Stimulated activated naive CD8-positive, alpha-beta T cell treated with anti-CD3 and anti-CD28 coated beads, Interleukin-15, Interleukin-2, amounts not matched to agents 100 ng/mL and 50 ng/mL, for 24 hours (primary cell): ENCODE measurements around the gene DHRS2.
"Not testable (repeated sequence)": the region's sequence is repeated elsewhere in the genome, so short reads cannot be mapped to it uniquely, and the experiment has no call there.

Source experiments
- H3K27ac Mint-ChIP-seq: one replicate; pipeline ENCODE4 v1.8.0; 2021; ENCODE audit warnings: mild to moderate bottlenecking, mixed read lengths
- H3K27me3 Mint-ChIP-seq: one replicate; pipeline ENCODE4 v1.8.0; 2021; ENCODE audit warnings: mixed read lengths
- H3K36me3 Mint-ChIP-seq: one replicate; pipeline ENCODE4 v1.8.0; 2021; ENCODE audit warnings: low read depth, mixed read lengths
- H3K4me1 Mint-ChIP-seq: one replicate; pipeline ENCODE4 v1.8.0; 2021; ENCODE audit warnings: low read depth, mixed read lengths
- H3K4me3 Mint-ChIP-seq: one replicate; pipeline ENCODE4 v1.8.0; 2021; ENCODE audit warnings: mild to moderate bottlenecking, mixed read lengths
- H3K9me3 Mint-ChIP-seq: one replicate; pipeline ENCODE4 v1.8.0; 2021; ENCODE audit warnings: mixed read lengths

The DHRS2 gene

GRCh38 chr14:23637312-23637654 lies 1.1 kb downstream of the DHRS2 start:
- not testable (repeated sequence) for H3K27ac Mint-ChIP-seq, H3K9me3 Mint-ChIP-seq, H3K27me3 Mint-ChIP-seq, H3K36me3 Mint-ChIP-seq, H3K4me3 Mint-ChIP-seq, H3K4me1 Mint-ChIP-seq

- not testable (repeated sequence) for H3K9me3 Mint-ChIP-seq, H3K4me3 Mint-ChIP-seq, H3K27me3 Mint-ChIP-seq, H3K4me1 Mint-ChIP-seq, H3K27ac Mint-ChIP-seq, H3K36me3 Mint-ChIP-seq
Observed at GRCh38 chr14:23637655-23638413, 1.7 kb downstream of the DHRS2 start.

- Mint-ChIP-seq H3K4me1 (no peaks in the 10 kb centered on the region), H3K27me3 (no peaks in the 10 kb centered on the region), H3K27ac (no peak overlapping the region), H3K36me3 (no peaks in the 10 kb centered on the region), H3K4me3 (no peak overlapping the region), H3K9me3 (no peaks in the 10 kb centered on the region)
Observed at GRCh38 chr14:23638414-23639047, 2.4 kb downstream of the DHRS2 start.

- no peaks in the 10 kb centered on the region for H3K27me3 Mint-ChIP-seq
- no peaks in the 10 kb centered on the region for H3K36me3 Mint-ChIP-seq
- H3K27ac Mint-ChIP-seq, result no peak overlapping the region
- no peaks in the 10 kb centered on the region for H3K9me3 Mint-ChIP-seq
- H3K4me3 Mint-ChIP-seq, result no peak overlapping the region
- no peaks in the 10 kb centered on the region for H3K4me1 Mint-ChIP-seq
Observed at GRCh38 chr14:23639048-23639890, 3.1 kb downstream of the DHRS2 start.

- H3K4me1 Mint-ChIP-seq, result no peaks in the 10 kb centered on the region
- H3K27me3 Mint-ChIP-seq, result no peaks in the 10 kb centered on the region
- no peak overlapping the region for H3K27ac Mint-ChIP-seq
- H3K9me3 Mint-ChIP-seq, result no peaks in the 10 kb centered on the region
- H3K4me3 Mint-ChIP-seq, result no peak overlapping the region
- H3K36me3 Mint-ChIP-seq, result no peaks in the 10 kb centered on the region
Observed at GRCh38 chr14:23639891-23640523, 3.8 kb downstream of the DHRS2 start.

- no peak overlapping the region for H3K4me3 Mint-ChIP-seq
- no peaks in the 10 kb centered on the region for H3K9me3 Mint-ChIP-seq
- no peaks in the 10 kb centered on the region for H3K4me1 Mint-ChIP-seq
- no peak overlapping the region for H3K27ac Mint-ChIP-seq
- no peaks in the 10 kb centered on the region for H3K27me3 Mint-ChIP-seq
- no peaks in the 10 kb centered on the region for H3K36me3 Mint-ChIP-seq
Observed at GRCh38 chr14:23640524-23641141, 4.5 kb downstream of the DHRS2 start.

GRCh38 chr14:23641180-23641914 lies 5.2 kb downstream of the DHRS2 start:
- H3K36me3 Mint-ChIP-seq, result no peaks in the 10 kb centered on the region
- H3K27ac Mint-ChIP-seq, result no peak overlapping the region
- H3K9me3 Mint-ChIP-seq, result no peaks in the 10 kb centered on the region
- H3K27me3 Mint-ChIP-seq, result no peaks in the 10 kb centered on the region
- H3K4me1 Mint-ChIP-seq, result no peaks in the 10 kb centered on the region
- no peak overlapping the region for H3K4me3 Mint-ChIP-seq

- H3K27ac Mint-ChIP-seq, result no peak overlapping the region
- H3K4me1 Mint-ChIP-seq, result no peaks in the 10 kb centered on the region
- no peaks in the 10 kb centered on the region for H3K9me3 Mint-ChIP-seq
- H3K27me3 Mint-ChIP-seq, result no peaks in the 10 kb centered on the region
- H3K4me3 Mint-ChIP-seq, result no peak overlapping the region
- no peaks in the 10 kb centered on the region for H3K36me3 Mint-ChIP-seq
Observed at GRCh38 chr14:23641915-23642588, 5.9 kb downstream of the DHRS2 start.

- Mint-ChIP-seq H3K36me3 (no peaks in the 10 kb centered on the region), H3K27ac (no peak overlapping the region), H3K4me3 (no peak overlapping the region), H3K4me1 (no peaks in the 10 kb centered on the region), H3K27me3 (no peaks in the 10 kb centered on the region), H3K9me3 (no peaks in the 10 kb centered on the region)
Observed at GRCh38 chr14:23643533-23644194, 7.5 kb downstream of the DHRS2 start.

GRCh38 chr14:23644195-23644918 lies 8.2 kb downstream of the DHRS2 start:
- Mint-ChIP-seq H3K36me3 (no peaks in the 10 kb centered on the region), H3K4me3 (no peak overlapping the region), H3K4me1 (no peaks in the 10 kb centered on the region), H3K27ac (no peak overlapping the region), H3K27me3 (no peaks in the 10 kb centered on the region), H3K9me3 (no peaks in the 10 kb centered on the region)

GRCh38 chr14:23644919-23645336 lies 8.8 kb downstream of the DHRS2 start:
- H3K27me3 Mint-ChIP-seq, result no peaks in the 10 kb centered on the region
- H3K4me1 Mint-ChIP-seq, result no peaks in the 10 kb centered on the region
- H3K27ac Mint-ChIP-seq, result no peak overlapping the region
- no peaks in the 10 kb centered on the region for H3K36me3 Mint-ChIP-seq
- no peaks in the 10 kb centered on the region for H3K9me3 Mint-ChIP-seq
- H3K4me3 Mint-ChIP-seq, result no peak overlapping the region

GRCh38 chr14:23645504-23645811 lies 9.3 kb downstream of the DHRS2 start:
- Mint-ChIP-seq H3K36me3 (no peaks in the 10 kb centered on the region), H3K27me3 (no peaks in the 10 kb centered on the region), H3K4me1 (no peaks in the 10 kb centered on the region), H3K4me3 (no peak overlapping the region), H3K27ac (no peak overlapping the region), H3K9me3 (no peaks in the 10 kb centered on the region)
